ENCODE results near the gene HS6ST3.

DNA sequence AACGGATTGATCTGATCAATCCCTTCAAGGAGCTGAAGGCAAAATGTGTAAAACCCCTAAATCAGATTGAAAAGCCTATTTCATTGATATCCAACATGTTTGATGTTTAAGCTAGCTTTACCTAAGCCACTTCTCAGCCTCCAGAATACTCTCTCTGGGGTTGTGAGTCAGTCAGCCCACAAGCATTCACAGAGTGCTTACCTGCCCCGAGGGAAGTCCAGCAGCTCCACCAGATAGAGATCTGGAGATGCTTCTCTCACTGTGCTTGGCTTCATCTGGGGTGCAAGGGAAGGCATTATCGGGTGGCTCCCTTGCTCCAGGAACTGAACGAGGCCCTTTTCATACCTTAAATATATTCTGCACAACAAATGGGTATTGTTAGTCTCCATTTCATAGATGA is 744.7 kb downstream of the HS6ST3 start:
- TF ChIP-seq, protein P1, sequence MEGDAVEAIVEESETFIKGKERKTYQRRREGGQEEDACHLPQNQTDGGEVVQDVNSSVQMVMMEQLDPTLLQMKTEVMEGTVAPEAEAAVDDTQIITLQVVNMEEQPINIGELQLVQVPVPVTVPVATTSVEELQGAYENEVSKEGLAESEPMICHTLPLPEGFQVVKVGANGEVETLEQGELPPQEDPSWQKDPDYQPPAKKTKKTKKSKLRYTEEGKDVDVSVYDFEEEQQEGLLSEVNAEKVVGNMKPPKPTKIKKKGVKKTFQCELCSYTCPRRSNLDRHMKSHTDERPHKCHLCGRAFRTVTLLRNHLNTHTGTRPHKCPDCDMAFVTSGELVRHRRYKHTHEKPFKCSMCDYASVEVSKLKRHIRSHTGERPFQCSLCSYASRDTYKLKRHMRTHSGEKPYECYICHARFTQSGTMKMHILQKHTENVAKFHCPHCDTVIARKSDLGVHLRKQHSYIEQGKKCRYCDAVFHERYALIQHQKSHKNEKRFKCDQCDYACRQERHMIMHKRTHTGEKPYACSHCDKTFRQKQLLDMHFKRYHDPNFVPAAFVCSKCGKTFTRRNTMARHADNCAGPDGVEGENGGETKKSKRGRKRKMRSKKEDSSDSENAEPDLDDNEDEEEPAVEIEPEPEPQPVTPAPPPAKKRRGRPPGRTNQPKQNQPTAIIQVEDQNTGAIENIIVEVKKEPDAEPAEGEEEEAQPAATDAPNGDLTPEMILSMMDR (IDR thresholded peaks at IDR 0.05) = no peak
- TF ChIP-seq POLR2A (IDR thresholded peaks at IDR 0.05) = no peak

All from adrenal gland (tissue), 5 donors.